HEK293 (cell line): Measurements from ENCODE around the gene WDR43.
"Not testable (repeated sequence)": the region's sequence is repeated elsewhere in the genome, so short reads cannot be mapped to it uniquely, and the experiment has no call there.

Source experiments
- CTCF ChIA-PET: fragments of 350-600 bp; formaldehyde crosslinking; extraction: SDS; loops from one replicate; lab custom pipeline; 2021; ENCODE audit warnings: antibody characterized with exemption; lab: Yijun Ruan, JAX
- POLR2A ChIA-PET: fragments of 300-600 bp; formaldehyde crosslinking; extraction: SDS; loops from one replicate; lab custom pipeline; 2020; ENCODE audit warnings: antibody characterized with exemption, inconsistent platforms; lab: Yijun Ruan, JAX
- H3K27ac ChIP-seq: fragments of 200-500 bp; sonication (Bioruptor generic); 2 replicates; pipeline ENCODE4 v1.5.1; 2014; ENCODE audit warnings: low read depth, low read length, control low read depth, inconsistent platforms; ENCODE audit errors: extremely low read depth
- H3K36me3 ChIP-seq, 2 experiments: fragments of 200-500 bp in 1 of 2; sonication (Bioruptor generic) in 1 of 2; 1 replicate in 1 of 2; 2 replicates in 1 of 2; pipeline ENCODE4 v1.5.1; 2014 to 2017; ENCODE audit warnings: inconsistent platforms in 2 of 2, low read length in 2 of 2; ENCODE audit not compliant: control insufficient read depth in 2 of 2, insufficient read depth in 1 of 2
- H3K4me1 ChIP-seq: fragments of 200-500 bp; sonication (Bioruptor generic); 2 replicates; pipeline ENCODE4 v1.5.1; 2014; ENCODE audit warnings: mild to moderate bottlenecking, low read length, inconsistent platforms; ENCODE audit not compliant: control insufficient read depth, insufficient read depth
- H3K4me3 ChIP-seq: 2 replicates; pipeline ENCODE4 v1.5.1; 2011; ENCODE audit warnings: low read depth, mild to moderate bottlenecking, control low read depth, low read length, moderate library complexity
- H3K9me3 ChIP-seq: fragments of 200-500 bp; sonication (Bioruptor generic); 2 replicates; pipeline ENCODE4 v1.5.1; 2014; ENCODE audit warnings: low read depth, low read length, inconsistent platforms; ENCODE audit not compliant: control insufficient read depth, insufficient read depth
- AEBP2 ChIP-seq: fragments of 450-650 bp; formaldehyde crosslinking; IDR thresholded peaks from 2 replicates; pipeline ENCODE4 v1.5.1; 2016; ENCODE audit warnings: missing biosample characterization, missing genetic modification characterization, borderline replicate concordance
- ATF2 ChIP-seq: fragments of 450-650 bp; formaldehyde crosslinking; IDR thresholded peaks from 2 replicates; pipeline ENCODE4 v1.5.1; 2016; ENCODE audit warnings: missing biosample characterization, missing genetic modification characterization, low read depth
- BCL11B ChIP-seq: fragments of 450-650 bp; formaldehyde crosslinking; IDR thresholded peaks from 2 replicates; pipeline ENCODE4 v1.5.1; 2016; ENCODE audit warnings: low read depth, missing biosample characterization, missing genetic modification characterization
- ELK4 ChIP-seq: IDR thresholded peaks from 2 replicates; pipeline ENCODE4 v1.6.1; 2011; ENCODE audit warnings: mild to moderate bottlenecking, low read depth, low read length, borderline replicate concordance
- GLI2 ChIP-seq: fragments of 450-650 bp; formaldehyde crosslinking; IDR thresholded peaks from 2 replicates; pipeline ENCODE4; 2017; ENCODE audit warnings: missing biosample characterization, missing genetic modification characterization, low read depth, borderline replicate concordance
- KLF17 ChIP-seq: fragments of 450-650 bp; formaldehyde crosslinking; IDR thresholded peaks from 2 replicates; pipeline ENCODE4 v1.5.1; 2016; ENCODE audit warnings: missing biosample characterization, missing genetic modification characterization
- REPIN1 ChIP-seq: fragments of 450-650 bp; formaldehyde crosslinking; IDR thresholded peaks from 2 replicates; pipeline ENCODE4 v1.5.1; 2017; ENCODE audit warnings: missing biosample characterization, missing genetic modification characterization, low read depth
- SP7 ChIP-seq: fragments of 450-650 bp; formaldehyde crosslinking; IDR thresholded peaks from 2 replicates; pipeline ENCODE4 v1.5.1; 2016; ENCODE audit warnings: missing biosample characterization, missing genetic modification characterization
- TRIM28 ChIP-seq: IDR thresholded peaks from 2 replicates; pipeline ENCODE4 v1.6.1; 2011; ENCODE audit warnings: low read length, control low read depth, borderline replicate concordance
- YY1 ChIP-seq: fragments of 450-650 bp; formaldehyde crosslinking; IDR thresholded peaks from 2 replicates; pipeline ENCODE4 v1.5.1; 2018; ENCODE audit warnings: missing biosample characterization, missing genetic modification characterization
- ZNF121 ChIP-seq: fragments of 450-650 bp; formaldehyde crosslinking; IDR thresholded peaks from 2 replicates; pipeline ENCODE4 v1.5.1; 2016; ENCODE audit warnings: missing biosample characterization, missing genetic modification characterization
- ZNF140 ChIP-seq: fragments of 450-650 bp; formaldehyde crosslinking; IDR thresholded peaks from 2 replicates; pipeline ENCODE4 v1.5.1; 2016; ENCODE audit warnings: missing biosample characterization, missing genetic modification characterization
- ZNF155 ChIP-seq: fragments of 450-650 bp; formaldehyde crosslinking; IDR thresholded peaks from 2 replicates; pipeline ENCODE4 v1.5.1; 2016; ENCODE audit warnings: missing biosample characterization, missing genetic modification characterization
- ZNF16 ChIP-seq: fragments of 450-650 bp; formaldehyde crosslinking; IDR thresholded peaks from 2 replicates; pipeline ENCODE4 v1.5.1; 2016; ENCODE audit warnings: low read depth, missing biosample characterization, missing genetic modification characterization
- ZNF184 ChIP-seq: fragments of 450-650 bp; IDR thresholded peaks from 2 replicates; pipeline ENCODE4 v1.5.1; 2018; ENCODE audit warnings: missing biosample characterization, mild to moderate bottlenecking, missing genetic modification characterization
- ZNF202 ChIP-seq: fragments of 450-650 bp; formaldehyde crosslinking; IDR thresholded peaks from 2 replicates; pipeline ENCODE4 v1.5.1; 2016; ENCODE audit warnings: missing biosample characterization, missing genetic modification characterization, borderline replicate concordance
- ZNF211 ChIP-seq: fragments of 450-650 bp; formaldehyde crosslinking; IDR thresholded peaks from 2 replicates; pipeline ENCODE4 v1.5.1; 2016; ENCODE audit warnings: low read depth, missing biosample characterization, missing genetic modification characterization
- ZNF248 ChIP-seq: fragments of 450-650 bp; formaldehyde crosslinking; IDR thresholded peaks from 2 replicates; pipeline ENCODE4 v1.5.1; 2017; ENCODE audit warnings: missing biosample characterization, missing genetic modification characterization
- ZNF266 ChIP-seq: fragments of 450-650 bp; formaldehyde crosslinking; IDR thresholded peaks from 2 replicates; pipeline ENCODE4 v1.5.1; 2016; ENCODE audit warnings: missing biosample characterization, missing genetic modification characterization, low read depth
- ZNF274 ChIP-seq, 2 experiments: fragments of 200-500 bp in 1 of 2; fragments of 450-650 bp in 1 of 2; sonication (Bioruptor generic) in 1 of 2; formaldehyde crosslinking in 1 of 2; IDR thresholded peaks; 2 replicates each; pipeline versions ENCODE4 v1.5.1 to v1.6.1; 2014 to 2016; ENCODE audit warnings: borderline replicate concordance in 1 of 2, inconsistent platforms in 1 of 2, low read length in 1 of 2, missing biosample characterization in 1 of 2, missing genetic modification characterization in 1 of 2
- ZNF341 ChIP-seq: fragments of 450-650 bp; formaldehyde crosslinking; IDR thresholded peaks from 2 replicates; pipeline ENCODE4; 2016; ENCODE audit warnings: low read depth, missing biosample characterization, missing genetic modification characterization
- ZNF37A ChIP-seq: fragments of 450-650 bp; IDR thresholded peaks from 2 replicates; pipeline ENCODE4 v1.5.1; 2018; ENCODE audit warnings: missing biosample characterization, missing genetic modification characterization
- ZNF423 ChIP-seq: fragments of 450-650 bp; formaldehyde crosslinking; IDR thresholded peaks from 2 replicates; pipeline ENCODE4 v1.5.1; 2016; ENCODE audit warnings: missing biosample characterization, missing genetic modification characterization
- ZNF426 ChIP-seq: fragments of 450-650 bp; formaldehyde crosslinking; IDR thresholded peaks from 2 replicates; pipeline ENCODE4 v1.5.1; 2017; ENCODE audit warnings: missing biosample characterization, missing genetic modification characterization, mild to moderate bottlenecking, inconsistent platforms, moderate library complexity
- ZNF596 ChIP-seq: fragments of 450-650 bp; IDR thresholded peaks from 2 replicates; pipeline ENCODE4 v1.5.0; 2018; ENCODE audit warnings: missing biosample characterization, mild to moderate bottlenecking, missing genetic modification characterization, moderate library complexity
- ZNF600 ChIP-seq: fragments of 450-650 bp; formaldehyde crosslinking; IDR thresholded peaks from 2 replicates; pipeline ENCODE4 v1.5.1; 2016; ENCODE audit warnings: missing biosample characterization, missing genetic modification characterization
- ZNF768 ChIP-seq: fragments of 450-650 bp; formaldehyde crosslinking; IDR thresholded peaks from 2 replicates; pipeline ENCODE4 v1.5.1; 2018; ENCODE audit warnings: missing biosample characterization, mild to moderate bottlenecking, missing genetic modification characterization
- ZXDB ChIP-seq: fragments of 450-650 bp; formaldehyde crosslinking; IDR thresholded peaks from 2 replicates; pipeline ENCODE4 v1.5.1; 2016; ENCODE audit warnings: missing biosample characterization, missing genetic modification characterization

WDR43 gene

GRCh38 chr2:28977176-28977875 is 82.9 kb downstream of the WDR43 start:
- POLR2A ChIA-PET: no interaction called here
- TF ChIP-seq ZNF600 (no peak), REPIN1 (tag by site-specific recombination) (no peak), ZNF184 (tag by site-specific recombination) (no peak), ZNF768 (tag by site-specific recombination) (no peak), ZNF211 (no peak), ZNF16 (tag by site-specific recombination) (no peak), ZNF140 (no peak), SP7 (tag by site-specific recombination) (no peak), ZNF274 (IDR thresholded peaks at IDR 0.05; ENCODE audit: low read length) (no peak), ZNF274 (tag by site-specific recombination; IDR thresholded peaks at IDR 0.05; ENCODE audit: borderline replicate concordance) (no peak), ZNF426 (tag by site-specific recombination) (no peak), GLI2 (tag by site-specific recombination) (no peak), ZNF248 (tag by site-specific recombination) (no peak), ZNF121 (no peak), ZNF37A (tag by site-specific recombination) (no peak), ATF2 (tag by site-specific recombination) (no peak), KLF17 (tag by site-specific recombination) (no peak)
- TF ChIP-seq, all 188 proteins: peak for 0
- H3K27ac ChIP-seq: no peak overlapping the region
- H3K4me3 ChIP-seq: no peak overlapping the region
- H3K9me3 ChIP-seq: no peaks in the 10 kb centered on the region; the same call in 1 of the 2 replicates
- H3K36me3 ChIP-seq: no peaks in the 10 kb centered on the region
- no peaks in the 10 kb centered on the region for H3K4me1 ChIP-seq
- CTCF ChIA-PET: interaction anchor here (0.6 to 0.9 kb wide), 2 partner anchors 18 to 1117 kb away, joined by 3 read pairs; no protein-coding TSS in a partner anchor

- POLR2A ChIA-PET, H3K4me1 ChIP-seq, H3K4me3 ChIP-seq, H3K36me3 ChIP-seq, H3K27ac ChIP-seq, H3K9me3 ChIP-seq: not testable (repeated sequence)
- CTCF ChIA-PET: interaction anchor here (0.6 kb wide), 1 partner anchor 1116 kb away, joined by 3 read pairs; no protein-coding TSS in a partner anchor
These were observed 83.5 kb downstream of the WDR43 start for GRCh38 chr2:28978001-28978400.

GRCh38 chr2:28978606-28979005 is 84.1 kb downstream of the WDR43 start:
- Histone ChIP-seq H3K4me1 (no peaks in the 10 kb centered on the region), H3K4me3 (no peak overlapping the region), H3K27ac (no peak overlapping the region), H3K36me3 (no peaks in the 10 kb centered on the region), H3K9me3 (no peaks in the 10 kb centered on the region; the same call in 1 of the 2 replicates)
- ChIA-PET POLR2A (no interaction called here), CTCF (interaction anchor here (0.7 kb wide), 1 partner anchor 63 kb away, joined by 3 read pairs; no protein-coding TSS in a partner anchor)
- no peak for TF ChIP-seq YY1
- TF ChIP-seq ELK4: no peak
- no peak for TF ChIP-seq ZNF423 (tag by site-specific recombination)
- TF ChIP-seq ZNF202 (tag by site-specific recombination): no peak
- TF ChIP-seq TRIM28: no peak
- TF ChIP-seq ZNF266: no peak
- no peak for TF ChIP-seq ZXDB (tag by site-specific recombination)
- TF ChIP-seq ZNF596 (tag by site-specific recombination): no peak
- no peak for TF ChIP-seq ZNF341 (tag by site-specific recombination)
- TF ChIP-seq ZNF155 (tag by site-specific recombination): no peak
- no peak for TF ChIP-seq AEBP2 (tag by site-specific recombination)
- TF ChIP-seq BCL11B (tag by site-specific recombination): no peak
